HG03064 (cell line): ENCODE measurements around the gene C4orf33.
"Not testable (repeated sequence)": the region's sequence is repeated elsewhere in the genome, so short reads cannot be mapped to it uniquely, and the experiment has no call there.

Source experiments
- ATAC-seq: cut with Tn5 transposase; IDR thresholded peaks from one replicate; pipeline ENCODE4 v1.9.1; 2021; ENCODE audit warnings: low read depth; ENCODE audit not compliant: unreplicated experiment

The C4orf33 gene, protein sequence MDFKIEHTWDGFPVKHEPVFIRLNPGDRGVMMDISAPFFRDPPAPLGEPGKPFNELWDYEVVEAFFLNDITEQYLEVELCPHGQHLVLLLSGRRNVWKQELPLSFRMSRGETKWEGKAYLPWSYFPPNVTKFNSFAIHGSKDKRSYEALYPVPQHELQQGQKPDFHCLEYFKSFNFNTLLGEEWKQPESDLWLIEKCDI

DNA sequence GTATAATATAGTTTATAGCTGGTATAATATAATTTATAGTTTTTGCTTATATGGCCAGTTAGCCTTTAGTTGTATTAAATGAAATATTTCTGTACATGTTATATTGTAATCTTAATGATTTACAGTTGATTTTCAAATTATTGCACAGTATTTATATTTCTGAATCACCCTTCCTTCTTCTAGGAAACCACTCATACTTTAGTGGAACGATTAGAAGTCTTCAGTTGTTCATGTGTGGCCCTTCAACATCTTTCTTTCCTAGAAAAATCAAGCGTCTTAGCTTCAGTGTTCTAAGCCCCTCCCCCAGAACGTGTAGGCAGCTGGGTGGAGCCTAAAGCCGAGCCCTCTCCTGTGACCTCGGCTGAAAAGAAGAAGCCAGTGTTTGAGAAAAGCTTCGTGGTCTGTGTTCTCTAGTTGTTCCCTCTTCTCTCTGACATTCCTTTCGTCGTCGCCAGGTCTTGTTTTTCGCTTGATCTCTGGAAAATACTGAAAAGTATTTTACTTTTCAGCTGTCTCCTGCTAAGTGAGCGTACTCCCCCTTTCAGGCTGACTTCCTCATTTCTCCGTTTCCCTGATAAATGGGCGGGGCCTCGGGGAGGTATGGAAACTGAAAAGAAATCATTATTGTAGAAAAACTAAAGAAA lies at the start of gene C4orf33:
Gene C4orf33 (plus strand): TSS at position 342 of the 644 bp plus-strand sequence. CDS start 6,459 bp downstream, outside the sequence.
- peak; percentile 46 for ATAC-seq

DNA sequence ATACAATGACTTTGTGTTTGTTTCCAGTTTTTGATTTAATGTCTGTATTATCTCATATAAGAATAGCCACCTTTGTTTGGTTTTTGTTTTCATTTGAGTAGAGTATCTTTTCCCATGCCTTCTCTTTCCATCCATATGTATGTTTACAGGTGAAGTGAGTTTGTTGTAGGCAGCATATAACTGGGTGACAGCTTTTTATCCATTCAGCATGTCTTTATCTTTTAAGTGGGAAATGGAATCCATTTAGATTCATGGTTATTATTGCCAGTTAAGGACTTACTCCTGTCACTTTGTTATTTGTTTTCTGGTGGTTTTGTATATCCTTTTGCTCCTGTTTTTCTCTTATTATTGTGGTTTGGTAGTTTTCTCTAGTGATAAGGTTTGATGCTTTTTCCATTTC lies 36.9 kb upstream of the C4orf33 start:
- ATAC-seq = no peak

DNA sequence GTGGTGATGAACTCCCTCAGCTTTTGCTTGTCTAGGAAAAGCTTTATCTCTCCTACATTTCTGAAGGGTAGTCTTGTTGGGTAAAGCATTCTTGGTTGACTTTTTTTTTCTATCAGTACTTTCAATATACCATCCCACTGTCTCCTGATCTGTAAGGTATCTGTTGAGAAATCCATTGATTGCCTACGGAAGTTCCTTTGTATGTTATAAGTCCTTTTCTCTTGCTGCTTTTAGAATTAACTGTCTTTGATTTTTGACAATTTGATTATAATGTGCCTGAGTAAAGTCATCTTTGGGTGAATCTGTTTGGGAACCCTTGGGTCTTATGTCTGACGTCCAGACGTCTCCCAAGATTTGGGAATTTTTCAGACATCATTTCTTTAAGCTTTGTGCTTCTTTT lies 33.4 kb upstream of the C4orf33 start:
- no peak for ATAC-seq

DNA sequence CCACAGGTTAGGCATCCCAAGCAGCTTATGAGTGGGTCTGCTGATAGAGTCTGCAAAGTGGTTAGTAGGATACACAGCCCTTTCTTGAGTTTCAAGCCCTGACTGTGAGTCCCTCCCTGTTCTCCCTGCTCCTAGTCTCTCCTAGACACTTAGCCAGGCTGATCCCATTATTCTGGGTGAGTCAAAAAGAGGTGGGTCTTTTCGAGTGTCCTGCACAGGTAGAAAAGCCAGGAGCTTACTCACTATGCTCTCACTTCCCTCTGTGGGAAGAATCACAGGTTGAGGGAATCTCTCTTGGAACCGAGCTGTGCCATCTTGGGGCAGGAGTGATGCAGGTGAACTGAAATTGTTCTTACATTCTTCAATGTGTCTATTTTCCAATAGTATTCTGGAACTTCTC lies 32.3 kb upstream of the C4orf33 start:
- no peak for ATAC-seq

DNA sequence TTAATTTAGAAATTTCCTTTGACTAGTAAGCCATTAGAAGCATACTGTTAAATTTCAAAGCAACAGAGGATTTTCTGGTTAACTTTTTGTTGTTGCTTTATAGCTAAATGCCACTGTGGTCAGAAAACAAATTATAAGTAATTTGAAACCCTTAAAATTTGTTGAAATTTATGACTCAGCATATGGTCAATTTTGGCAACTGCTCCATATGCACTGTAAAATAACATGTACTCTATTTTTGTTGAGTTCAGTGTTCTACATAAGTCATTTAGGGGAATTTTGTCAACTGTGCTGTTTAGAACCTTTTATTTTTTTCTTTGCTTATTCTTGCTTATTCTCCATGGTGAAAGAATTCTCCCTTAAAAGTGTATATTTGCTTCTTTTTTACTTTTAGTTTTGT lies 31.2 kb upstream of the C4orf33 start:
- no peak for ATAC-seq

DNA sequence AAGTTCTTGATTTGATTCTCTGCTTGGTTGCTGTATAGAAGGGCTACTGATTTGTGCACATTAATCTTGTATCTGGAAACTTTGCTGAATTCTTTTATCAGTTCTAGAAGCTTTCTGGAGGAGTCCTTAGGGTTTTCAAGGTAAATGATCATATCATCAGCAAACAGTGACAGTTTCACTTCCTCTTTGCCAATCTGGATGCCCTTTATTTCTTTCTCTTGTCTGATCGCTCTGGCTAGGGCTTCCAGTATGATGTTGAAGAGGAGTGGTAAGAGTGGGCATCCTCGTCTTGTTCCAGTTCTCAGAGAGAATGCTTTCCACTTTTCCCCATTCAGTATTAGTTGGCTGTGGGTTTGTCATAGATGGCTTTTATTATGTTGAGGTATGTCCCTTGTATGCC lies 26.4 kb upstream of the C4orf33 start:
- ATAC-seq = not testable (repeated sequence)

DNA sequence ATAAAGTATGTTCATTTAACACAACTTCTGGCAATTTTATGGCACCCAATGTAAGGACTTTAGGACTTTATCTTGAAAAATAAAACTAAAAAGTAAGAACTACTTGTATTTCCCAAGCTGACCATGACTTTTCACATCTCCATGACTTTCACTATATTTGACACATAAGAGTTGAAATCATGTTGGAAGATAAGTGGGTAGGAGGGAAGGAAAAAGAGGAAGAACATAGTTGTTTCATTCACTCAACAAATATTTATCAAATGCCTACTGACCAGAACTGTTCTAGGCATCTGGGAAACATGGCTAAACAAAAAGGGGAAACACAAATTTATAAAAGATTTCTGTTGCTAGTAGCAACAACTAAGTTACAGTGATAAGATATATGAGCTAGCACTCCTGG lies 18.6 kb upstream of the C4orf33 start:
- ATAC-seq = no peak

DNA sequence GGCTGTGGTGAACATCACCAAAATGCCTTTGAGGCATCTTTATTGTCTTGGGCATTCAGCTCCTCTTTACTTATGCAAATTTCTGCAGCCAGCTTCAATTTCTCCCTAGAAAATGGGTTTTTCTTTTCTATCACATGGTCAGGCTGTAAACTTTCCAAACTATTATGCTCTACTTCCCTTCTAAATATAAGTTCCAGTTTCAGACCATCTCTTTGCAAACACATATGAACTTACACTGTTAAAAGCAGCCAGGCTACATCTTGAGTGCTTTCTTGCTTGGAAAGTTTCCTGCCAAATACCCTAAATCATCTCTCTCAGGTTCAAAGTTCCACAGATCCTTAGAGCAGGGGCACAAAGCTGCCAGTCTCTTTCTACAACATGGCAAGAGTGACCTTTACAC lies 15.8 kb upstream of the C4orf33 start:
- no peak for ATAC-seq

DNA sequence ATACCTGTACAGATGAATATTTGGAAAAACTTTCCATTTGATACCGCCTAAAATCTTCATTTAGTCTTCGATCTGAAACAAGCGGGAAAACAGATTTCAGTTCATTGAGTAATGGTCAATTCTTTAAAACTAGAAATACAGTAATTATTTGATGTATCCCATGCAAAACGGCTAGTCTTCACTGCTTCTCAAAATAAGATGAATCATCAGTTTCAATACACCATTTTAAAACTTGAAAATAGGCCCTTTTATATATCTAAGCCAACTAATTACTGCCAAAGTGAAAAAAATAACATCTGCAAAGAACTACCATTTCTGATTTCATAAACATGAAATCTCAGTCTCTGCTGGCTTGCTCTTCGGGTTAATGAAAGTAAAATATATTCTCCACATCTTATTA lies 13.7 kb upstream of the C4orf33 start:
- no peak for ATAC-seq

DNA sequence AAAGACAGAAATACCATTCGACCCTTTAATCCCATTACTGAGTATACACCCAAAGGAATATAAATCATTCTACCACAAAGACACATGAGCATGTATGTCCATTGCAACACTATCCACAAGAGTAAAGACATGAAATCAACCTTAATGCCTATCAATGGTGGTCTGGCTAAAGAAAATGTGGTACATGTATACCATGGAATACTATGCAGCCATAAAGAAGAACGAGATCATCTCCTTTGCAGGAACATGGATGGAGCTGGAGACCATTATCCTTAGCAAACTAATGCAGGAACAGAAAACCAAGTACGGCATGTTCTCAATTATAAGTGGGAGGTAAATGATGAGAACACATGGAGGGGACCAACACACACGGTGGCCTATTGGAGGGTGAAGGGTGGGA lies 10.5 kb upstream of the C4orf33 start:
- ATAC-seq = no peak

DNA sequence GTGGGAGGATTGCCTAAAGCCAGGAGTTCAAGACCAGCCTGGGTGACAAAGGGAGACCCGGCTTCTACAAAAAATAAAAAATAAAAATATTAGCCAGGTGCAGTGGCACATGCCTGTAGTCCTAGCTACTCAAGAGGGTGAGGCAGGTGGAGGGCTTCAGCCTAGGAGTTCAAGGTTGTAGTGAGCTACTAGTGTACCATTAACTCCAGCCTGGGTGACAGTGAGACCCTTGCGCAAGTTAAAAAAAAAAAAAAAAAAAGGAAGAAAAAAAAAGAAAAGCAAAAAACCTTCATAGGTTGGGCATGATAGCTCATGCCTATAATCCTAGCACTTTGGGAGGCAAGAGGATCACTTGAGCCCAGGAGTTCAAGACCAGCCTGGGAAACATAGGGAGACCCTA lies 8.4 kb upstream of the C4orf33 start:
- no peak for ATAC-seq

DNA sequence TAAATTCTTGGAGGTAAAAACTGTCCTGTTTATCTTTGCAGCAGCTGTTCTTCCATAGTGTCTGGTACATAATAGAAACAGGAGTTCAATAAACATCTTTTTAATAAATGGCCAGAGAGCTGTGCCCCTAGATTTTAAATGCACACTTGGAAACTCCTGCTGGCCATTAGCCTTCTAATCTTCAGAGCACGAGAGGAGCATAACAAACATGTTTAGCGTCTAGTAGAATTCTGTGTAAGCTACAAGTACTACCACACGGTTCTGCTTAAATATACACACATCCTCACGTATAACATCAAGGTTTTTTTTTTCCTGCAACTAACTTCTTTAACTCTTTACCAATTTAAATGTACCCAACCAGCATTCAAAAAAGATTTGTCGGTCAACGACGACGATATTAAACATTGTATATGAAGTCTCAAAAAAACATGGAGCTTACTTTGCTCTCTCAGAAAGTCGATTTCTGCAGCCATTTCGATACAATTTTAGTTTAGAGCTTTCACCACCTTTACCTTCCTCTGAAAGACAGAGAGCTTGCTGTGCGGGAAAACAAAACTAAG lies 3.2 kb upstream of the C4orf33 start:
- ATAC-seq = no peak

DNA sequence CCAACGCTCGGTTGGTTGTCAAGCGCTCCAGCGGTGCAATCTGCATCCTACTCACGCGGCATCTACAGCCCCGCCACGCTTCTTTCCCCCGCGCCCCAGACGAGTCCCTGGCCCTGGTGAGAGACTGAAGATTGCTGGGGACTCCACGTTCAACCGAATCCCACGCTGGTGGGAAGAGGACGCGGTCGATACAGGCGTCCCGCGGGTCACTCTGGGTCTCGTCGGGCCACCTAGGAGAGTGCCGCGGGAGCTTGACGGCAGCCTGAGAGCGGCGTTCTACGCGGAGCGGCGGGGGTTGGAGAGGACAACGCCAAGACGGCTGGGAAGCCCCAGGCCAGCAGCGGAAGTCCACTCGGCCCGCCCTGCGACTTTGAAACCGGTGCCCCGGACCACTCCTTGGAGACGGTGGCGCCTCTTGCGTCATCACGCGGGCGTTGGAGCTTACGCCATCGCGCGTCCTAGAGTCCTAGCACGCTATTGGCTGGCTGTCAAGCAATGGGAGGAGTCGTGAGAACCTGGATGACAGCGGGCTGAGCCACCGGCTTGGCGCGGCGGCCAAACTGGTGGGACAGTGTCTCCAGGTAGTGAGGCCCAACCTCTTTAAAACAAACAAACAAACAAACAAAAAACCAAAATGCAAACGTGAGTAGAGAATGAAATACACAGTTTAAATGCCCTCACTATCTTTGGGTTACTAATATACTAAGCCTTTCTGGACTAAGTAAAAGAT lies 2.6 kb upstream of the C4orf33 start, which contains the start of gene SCLT1:
Gene SCLT1 (minus strand): TSS at position 349 of the 730 bp plus-strand sequence. CDS start 436 bp downstream, outside the sequence.
- ATAC-seq = peak; percentile 89

DNA sequence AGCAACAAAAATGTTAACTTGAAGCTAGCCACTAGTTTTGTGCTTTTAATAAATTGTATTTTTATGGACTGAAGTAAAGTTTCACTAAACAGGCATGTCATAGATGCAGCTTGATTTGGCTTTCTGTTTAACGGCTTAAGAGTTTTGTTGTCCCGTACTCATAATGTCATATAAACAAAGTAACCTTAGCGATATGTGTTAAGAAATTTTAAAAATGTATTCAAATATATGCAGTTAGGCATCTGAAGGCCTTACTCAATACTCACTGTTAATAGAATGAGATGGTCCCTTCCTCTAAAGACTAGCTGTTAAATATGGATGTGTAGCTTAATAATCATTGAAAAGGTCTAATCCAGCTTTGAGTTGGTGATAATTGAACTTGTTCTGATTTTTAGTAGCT lies 1.6 kb upstream of the C4orf33 start:
- ATAC-seq = no peak

DNA sequence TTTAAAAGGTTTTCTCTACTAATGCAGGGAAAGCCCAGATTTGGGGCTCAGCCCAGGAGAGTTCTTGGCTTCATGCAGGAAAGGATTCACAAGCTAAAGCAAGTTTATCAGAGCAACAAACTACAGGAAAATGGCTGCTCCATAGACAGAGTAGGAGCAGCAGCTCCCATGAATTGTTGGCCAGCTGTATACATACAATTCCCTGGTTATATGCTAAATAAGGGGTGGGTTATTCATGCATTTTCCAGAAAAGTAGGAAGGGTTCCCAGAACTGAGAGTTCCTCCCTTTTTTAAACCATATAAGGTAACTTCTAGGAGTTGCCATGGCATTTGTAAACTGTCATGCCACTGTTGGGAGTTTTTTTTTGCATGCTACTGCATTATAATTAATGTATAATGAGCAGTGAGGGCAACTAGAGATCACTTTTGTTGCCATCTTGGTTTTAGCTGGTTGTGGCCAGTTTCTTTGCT lies 2.6 kb downstream of the C4orf33 start:
- ATAC-seq = no peak

DNA sequence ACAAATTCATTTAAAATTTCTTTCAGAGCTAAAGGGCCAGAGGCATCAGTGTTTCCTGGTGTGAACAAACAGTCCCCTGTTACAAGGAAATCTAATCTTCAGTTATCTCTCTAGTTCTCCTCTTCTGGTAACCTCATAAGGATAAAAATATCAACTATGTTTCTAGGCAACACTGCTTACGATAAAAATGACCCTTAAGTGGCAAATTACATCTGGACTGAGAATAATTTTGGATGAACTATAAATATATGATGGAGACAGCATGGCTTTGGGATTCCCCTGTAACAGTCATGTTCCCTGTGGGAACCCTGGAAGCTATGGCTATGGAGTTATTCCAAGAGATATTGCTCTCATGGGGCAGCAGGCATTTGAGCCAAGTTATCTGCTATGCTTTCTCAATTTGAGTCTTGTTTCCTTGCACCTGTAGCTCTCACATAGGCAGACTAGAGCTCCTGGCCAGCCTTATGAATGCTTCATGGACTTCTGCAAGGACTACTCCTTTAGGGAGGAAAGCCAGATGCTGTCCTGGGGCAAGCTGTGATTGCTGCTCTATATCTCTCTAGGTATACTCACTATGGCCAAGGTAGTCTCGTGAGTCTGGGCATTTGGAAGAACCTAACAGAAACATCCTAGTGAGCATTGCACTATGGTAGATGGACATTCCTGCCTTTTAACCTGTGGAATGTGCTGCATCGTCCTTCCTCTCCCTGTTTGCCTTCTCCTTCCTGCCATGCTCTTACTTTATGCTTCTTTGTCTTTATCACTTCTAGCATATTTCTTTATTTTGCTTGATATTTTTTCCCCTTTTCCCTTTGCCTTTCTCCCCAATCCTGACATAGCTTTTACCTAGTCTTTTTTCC lies 14.2 kb downstream of the C4orf33 start:
- ATAC-seq = no peak

DNA sequence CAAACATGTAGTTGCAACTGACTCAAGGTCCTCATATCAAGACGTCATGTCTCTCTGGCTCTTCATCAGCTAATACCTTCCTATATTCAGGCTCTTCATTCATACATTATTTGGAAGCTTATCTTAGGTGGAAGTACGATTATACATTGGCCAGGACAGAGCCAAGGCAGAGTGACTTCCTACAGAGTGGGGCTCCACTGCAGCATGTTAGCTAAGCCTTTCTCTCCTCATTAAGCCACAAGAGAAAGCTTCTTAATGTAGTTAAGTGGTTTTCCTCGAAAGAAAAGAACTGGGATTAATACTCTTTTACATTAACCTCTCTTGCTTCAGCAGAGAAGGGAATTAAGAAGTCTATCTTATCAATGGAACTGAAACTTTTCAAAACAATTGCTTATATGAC lies 15.0 kb downstream of the C4orf33 start:
- no peak for ATAC-seq

DNA sequence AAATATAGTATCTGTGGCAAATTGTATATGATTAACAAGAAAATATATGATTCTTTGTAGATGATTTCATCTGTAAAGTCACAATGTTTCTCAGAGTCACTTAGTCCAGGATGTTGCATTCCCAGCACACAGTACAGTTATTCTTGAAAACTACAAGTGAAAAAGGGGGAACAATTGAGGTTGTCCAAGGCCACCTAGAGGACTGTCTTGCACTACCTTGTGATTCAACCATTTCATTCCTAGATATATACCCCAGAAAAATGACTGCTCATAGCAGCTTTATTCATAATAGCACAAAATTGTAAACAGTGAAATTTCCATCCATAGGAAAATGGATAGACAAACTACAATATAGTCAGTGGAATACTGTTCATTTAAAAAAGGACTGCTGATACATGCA lies 16.0 kb downstream of the C4orf33 start:
- ATAC-seq = no peak

DNA sequence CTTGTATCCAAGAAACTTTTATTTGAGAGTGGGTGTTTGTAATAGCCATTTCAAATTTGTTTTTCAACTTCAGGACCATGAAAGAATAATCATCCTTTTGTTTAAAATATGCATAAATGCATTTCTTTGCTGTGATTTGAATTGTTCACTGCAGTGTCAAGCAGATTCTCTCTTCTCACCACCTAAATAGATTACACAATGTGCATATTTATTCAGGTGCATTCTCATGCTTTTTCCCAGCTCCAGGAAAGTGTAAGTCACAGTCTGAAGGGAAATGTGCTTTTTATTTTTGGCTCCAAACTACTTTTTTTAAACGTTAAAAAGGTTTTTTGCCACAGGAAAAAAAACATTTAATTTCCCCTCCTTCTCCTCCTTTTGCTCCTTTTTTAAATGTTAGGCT lies 17.5 kb downstream of the C4orf33 start:
- no peak for ATAC-seq

DNA sequence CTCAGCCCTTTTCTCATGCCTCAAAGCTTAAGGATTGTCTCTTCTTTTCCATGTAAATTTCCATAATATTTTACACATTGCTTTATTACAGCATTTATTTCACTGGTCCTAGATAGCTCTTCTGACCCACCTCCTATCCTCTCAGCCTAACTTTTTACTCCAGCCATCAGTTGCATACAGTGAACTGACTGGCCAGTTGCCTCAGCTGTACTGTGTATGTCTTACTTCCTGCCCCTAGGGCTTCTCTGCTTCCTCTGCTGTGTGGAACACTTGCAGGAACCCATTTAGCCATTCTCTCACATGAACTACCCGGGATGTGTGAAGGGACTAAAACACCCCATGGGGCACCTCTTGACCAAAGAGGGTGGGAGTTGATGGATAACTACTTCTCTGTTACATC lies 18.0 kb downstream of the C4orf33 start:
- ATAC-seq = no peak
